Measurements from ENCODE around the gene CYS1.

- no peak for TF ChIP-seq MAFK (IDR thresholded peaks at IDR 0.05; ENCODE audit: partially characterized antibody)
- TF ChIP-seq, protein P1, sequence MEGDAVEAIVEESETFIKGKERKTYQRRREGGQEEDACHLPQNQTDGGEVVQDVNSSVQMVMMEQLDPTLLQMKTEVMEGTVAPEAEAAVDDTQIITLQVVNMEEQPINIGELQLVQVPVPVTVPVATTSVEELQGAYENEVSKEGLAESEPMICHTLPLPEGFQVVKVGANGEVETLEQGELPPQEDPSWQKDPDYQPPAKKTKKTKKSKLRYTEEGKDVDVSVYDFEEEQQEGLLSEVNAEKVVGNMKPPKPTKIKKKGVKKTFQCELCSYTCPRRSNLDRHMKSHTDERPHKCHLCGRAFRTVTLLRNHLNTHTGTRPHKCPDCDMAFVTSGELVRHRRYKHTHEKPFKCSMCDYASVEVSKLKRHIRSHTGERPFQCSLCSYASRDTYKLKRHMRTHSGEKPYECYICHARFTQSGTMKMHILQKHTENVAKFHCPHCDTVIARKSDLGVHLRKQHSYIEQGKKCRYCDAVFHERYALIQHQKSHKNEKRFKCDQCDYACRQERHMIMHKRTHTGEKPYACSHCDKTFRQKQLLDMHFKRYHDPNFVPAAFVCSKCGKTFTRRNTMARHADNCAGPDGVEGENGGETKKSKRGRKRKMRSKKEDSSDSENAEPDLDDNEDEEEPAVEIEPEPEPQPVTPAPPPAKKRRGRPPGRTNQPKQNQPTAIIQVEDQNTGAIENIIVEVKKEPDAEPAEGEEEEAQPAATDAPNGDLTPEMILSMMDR (IDR thresholded peaks at IDR 0.05) = no peak
- TF ChIP-seq NR3C1 (IDR thresholded peaks at IDR 0.05) = no peak
- no peak for TF ChIP-seq PHF8 (IDR thresholded peaks at IDR 0.05; ENCODE audit: borderline replicate concordance, low read depth)
- no peak for TF ChIP-seq JUN (IDR thresholded peaks at IDR 0.05)
- TF ChIP-seq EHMT2 (IDR thresholded peaks at IDR 0.05; ENCODE audit: low read depth) = no peak
- TF ChIP-seq, protein P2, sequence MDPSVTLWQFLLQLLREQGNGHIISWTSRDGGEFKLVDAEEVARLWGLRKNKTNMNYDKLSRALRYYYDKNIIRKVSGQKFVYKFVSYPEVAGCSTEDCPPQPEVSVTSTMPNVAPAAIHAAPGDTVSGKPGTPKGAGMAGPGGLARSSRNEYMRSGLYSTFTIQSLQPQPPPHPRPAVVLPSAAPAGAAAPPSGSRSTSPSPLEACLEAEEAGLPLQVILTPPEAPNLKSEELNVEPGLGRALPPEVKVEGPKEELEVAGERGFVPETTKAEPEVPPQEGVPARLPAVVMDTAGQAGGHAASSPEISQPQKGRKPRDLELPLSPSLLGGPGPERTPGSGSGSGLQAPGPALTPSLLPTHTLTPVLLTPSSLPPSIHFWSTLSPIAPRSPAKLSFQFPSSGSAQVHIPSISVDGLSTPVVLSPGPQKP (IDR thresholded peaks at IDR 0.05; ENCODE audit: low read depth, low read length) = no peak
- TF ChIP-seq, protein P3, sequence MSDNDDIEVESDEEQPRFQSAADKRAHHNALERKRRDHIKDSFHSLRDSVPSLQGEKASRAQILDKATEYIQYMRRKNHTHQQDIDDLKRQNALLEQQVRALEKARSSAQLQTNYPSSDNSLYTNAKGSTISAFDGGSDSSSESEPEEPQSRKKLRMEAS (IDR thresholded peaks at IDR 0.05) = no peak
- TF ChIP-seq JUNB (IDR thresholded peaks at IDR 0.05) = no peak
- TF ChIP-seq, protein P4, sequence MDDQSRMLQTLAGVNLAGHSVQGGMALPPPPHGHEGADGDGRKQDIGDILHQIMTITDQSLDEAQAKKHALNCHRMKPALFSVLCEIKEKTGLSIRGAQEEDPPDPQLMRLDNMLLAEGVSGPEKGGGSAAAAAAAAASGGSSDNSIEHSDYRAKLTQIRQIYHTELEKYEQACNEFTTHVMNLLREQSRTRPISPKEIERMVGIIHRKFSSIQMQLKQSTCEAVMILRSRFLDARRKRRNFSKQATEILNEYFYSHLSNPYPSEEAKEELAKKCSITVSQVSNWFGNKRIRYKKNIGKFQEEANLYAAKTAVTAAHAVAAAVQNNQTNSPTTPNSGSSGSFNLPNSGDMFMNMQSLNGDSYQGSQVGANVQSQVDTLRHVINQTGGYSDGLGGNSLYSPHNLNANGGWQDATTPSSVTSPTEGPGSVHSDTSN (IDR thresholded peaks at IDR 0.05) = no peak
- TF ChIP-seq, protein P5, sequence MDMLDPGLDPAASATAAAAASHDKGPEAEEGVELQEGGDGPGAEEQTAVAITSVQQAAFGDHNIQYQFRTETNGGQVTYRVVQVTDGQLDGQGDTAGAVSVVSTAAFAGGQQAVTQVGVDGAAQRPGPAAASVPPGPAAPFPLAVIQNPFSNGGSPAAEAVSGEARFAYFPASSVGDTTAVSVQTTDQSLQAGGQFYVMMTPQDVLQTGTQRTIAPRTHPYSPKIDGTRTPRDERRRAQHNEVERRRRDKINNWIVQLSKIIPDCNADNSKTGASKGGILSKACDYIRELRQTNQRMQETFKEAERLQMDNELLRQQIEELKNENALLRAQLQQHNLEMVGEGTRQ (IDR thresholded peaks at IDR 0.05) = no peak
- TF ChIP-seq POLR2A (IDR thresholded peaks at IDR 0.05; ENCODE audit: low read length) = no peak
- no peak for TF ChIP-seq SREBF2 (IDR thresholded peaks at IDR 0.05)
Observed at GRCh38 chr2:10119601-10120157, 39.5 kb upstream of the CYS1 start.
